H1 (cell line): ENCODE data around the gene RND3. TPM values are rescaled to one million over a fixed set of nuclear protein-coding genes. Genes with fewer than 3 reads are reported as not detected.

ENCODE experiments used
- CTCF ChIA-PET: fragments of 300-600 bp; sonication (Branson Sonifier 250); formaldehyde crosslinking; loops from one replicate; lab custom pipeline; 2021; ENCODE audit not compliant: partially characterized antibody; lab: Charles Lee
- POLR2A ChIA-PET: fragments of 300-600 bp; sonication (Branson Sonifier 250); formaldehyde crosslinking; loops from one replicate; lab custom pipeline; 2021; ENCODE audit warnings: inconsistent platforms; ENCODE audit not compliant: partially characterized antibody; lab: Charles Lee
- DNase-seq, 2 experiments: peaks; one replicate each; pipeline versions ENCODE4 v3.0.0 to v3.0.0-alpha.2; 2010 to 2022; ENCODE audit warnings: low spot score in 2 of 2, low read depth in 1 of 2, mixed read lengths in 1 of 2
- FAIRE-seq: peaks from 2 replicates; lab custom pipeline; 2011; peaks lifted over from hg19 to GRCh38; lab: Jason Lieb, UNC
- H2AFZ ChIP-seq: 2 replicates; pipeline ENCODE4 v1.8.1; 2012; ENCODE audit warnings: low read length, inconsistent platforms
- H2AK5ac ChIP-seq: 2 replicates; pipeline ENCODE4 v1.6.1; 2013; ENCODE audit warnings: low read depth, low read length
- H2BK120ac ChIP-seq: replicated peaks from 2 replicates; pipeline ENCODE3; 2013; ENCODE audit warnings: low read depth, low read length, inconsistent platforms
- H2BK12ac ChIP-seq: 2 replicates; pipeline ENCODE4 v1.6.1; 2013; ENCODE audit warnings: low read depth, low read length
- H2BK15ac ChIP-seq: 2 replicates; pipeline ENCODE4 v1.6.1; 2013; ENCODE audit warnings: low read length
- H2BK20ac ChIP-seq: 2 replicates; pipeline ENCODE4 v1.6.1; 2013; ENCODE audit warnings: low read length
- H2BK5ac ChIP-seq: 2 replicates; pipeline ENCODE4 v1.6.1; 2013; ENCODE audit warnings: low read depth, low read length
- H3K14ac ChIP-seq: 2 replicates; pipeline ENCODE4 v1.6.1; 2013; ENCODE audit warnings: inconsistent platforms; ENCODE audit not compliant: insufficient read length
- H3K18ac ChIP-seq: 2 replicates; pipeline ENCODE4 v1.6.1; 2013; ENCODE audit warnings: low read length; ENCODE audit errors: extremely low read depth
- H3K23ac ChIP-seq: 2 replicates; pipeline ENCODE4 v1.6.1; 2013; ENCODE audit warnings: inconsistent platforms; ENCODE audit not compliant: insufficient read length
- H3K23me2 ChIP-seq: 2 replicates; pipeline ENCODE4 v1.6.1; 2013; ENCODE audit warnings: low read depth, low read length
- H3K27ac ChIP-seq: 2 replicates; pipeline ENCODE4 v1.6.1; 2011; ENCODE audit warnings: low read depth, low read length, inconsistent platforms
- H3K27me3 ChIP-seq, 4 experiments: replicated peaks in 1 of 4; 1 replicate in 1 of 4; 2 replicates in 3 of 4; pipeline versions ENCODE4 v1.6.1 to v1.8.1; 2011 to 2013; ENCODE audit warnings: low read length in 3 of 4, mild to moderate bottlenecking in 3 of 4, inconsistent platforms in 2 of 4, mixed read lengths in 2 of 4, moderate library complexity in 1 of 4; ENCODE audit not compliant: control insufficient read depth in 3 of 4, insufficient read depth in 3 of 4; ENCODE audit errors: extremely low read depth in 1 of 4
- H3K36me3 ChIP-seq, 4 experiments: 2 replicates each; pipeline versions ENCODE4 v1.6.1 to v1.8.1; 2011 to 2013; ENCODE audit warnings: mild to moderate bottlenecking in 4 of 4, low read length in 3 of 4, moderate library complexity in 2 of 4, control low read depth in 1 of 4, inconsistent platforms in 1 of 4; ENCODE audit not compliant: insufficient read depth in 4 of 4, control insufficient read depth in 2 of 4
- H3K4ac ChIP-seq: replicated peaks from 2 replicates; pipeline ENCODE3; 2013; ENCODE audit warnings: low read length, low read depth, mixed read lengths, inconsistent platforms; ENCODE audit not compliant: insufficient read length
- H3K4me1 ChIP-seq, 4 experiments: replicated peaks in 1 of 4; 1 replicate in 1 of 4; 2 replicates in 3 of 4; pipeline versions ENCODE4 v1.6.1 to v1.8.1; 2011 to 2013; ENCODE audit warnings: low read length in 3 of 4, inconsistent platforms in 2 of 4, mixed read lengths in 1 of 4; ENCODE audit not compliant: insufficient read depth in 4 of 4, control insufficient read depth in 3 of 4
- H3K4me2 ChIP-seq, 2 experiments: 2 replicates each; pipeline versions ENCODE4 v1.6.1 to v1.8.1; 2011 to 2013; ENCODE audit warnings: low read depth in 2 of 2, low read length in 2 of 2, control low read depth in 1 of 2, inconsistent platforms in 1 of 2, mild to moderate bottlenecking in 1 of 2; ENCODE audit not compliant: insufficient read depth in 1 of 2
- H3K4me3 ChIP-seq, 4 experiments: fragments of 200-600, 300-600 bp in 1 of 4; sonication (generic), shearing (Covaris generic), sonication (Bioruptor Twin) in 1 of 4; 2 replicates each; pipeline versions ENCODE4 v1.5.1 to v1.8.1; 2011 to 2016; ENCODE audit warnings: low read length in 4 of 4, low read depth in 3 of 4, control low read depth in 2 of 4, inconsistent platforms in 2 of 4, mild to moderate bottlenecking in 2 of 4, mixed read lengths in 1 of 4, moderate library complexity in 1 of 4; ENCODE audit not compliant: insufficient read depth in 2 of 4; ENCODE audit errors: extremely low read depth in 1 of 4
- H3K56ac ChIP-seq: replicated peaks from 2 replicates; pipeline ENCODE3; 2013; ENCODE audit warnings: low read depth, mild to moderate bottlenecking, mixed read lengths, low read length, inconsistent platforms; ENCODE audit not compliant: insufficient read length
- H3K79me1 ChIP-seq: 2 replicates; pipeline ENCODE4 v1.6.1; 2013; ENCODE audit warnings: low read depth, low read length, control low read depth
- H3K79me2 ChIP-seq, 2 experiments: 2 replicates each; pipeline versions ENCODE4 v1.6.1 to v1.8.1; 2012 to 2013; ENCODE audit warnings: low read length in 2 of 2, mild to moderate bottlenecking in 2 of 2, inconsistent platforms in 1 of 2; ENCODE audit not compliant: insufficient read depth in 2 of 2, control insufficient read depth in 1 of 2
- H3K9ac ChIP-seq, 4 experiments: replicated peaks in 1 of 4; 1 replicate in 1 of 4; 2 replicates in 3 of 4; pipeline versions ENCODE4 v1.6.1 to v1.8.1; 2011 to 2013; ENCODE audit warnings: low read depth in 3 of 4, low read length in 3 of 4, control low read depth in 2 of 4, mild to moderate bottlenecking in 2 of 4, moderate library complexity in 2 of 4, inconsistent platforms in 1 of 4; ENCODE audit errors: extremely low read depth in 1 of 4
- H3K9me3 ChIP-seq, 2 experiments: 2 replicates each; pipeline versions ENCODE4 v1.6.1 to v1.8.1; 2012 to 2013; ENCODE audit warnings: mild to moderate bottlenecking in 2 of 2, moderate library complexity in 2 of 2, control low read depth in 1 of 2, inconsistent platforms in 1 of 2, low read depth in 1 of 2, low read length in 1 of 2, mixed read lengths in 1 of 2; ENCODE audit not compliant: insufficient read depth in 2 of 2
- H4K20me1 ChIP-seq, 2 experiments: replicated peaks in 1 of 2; 2 replicates each; pipeline versions ENCODE3 to v1.8.1; 2011 to 2013; ENCODE audit warnings: inconsistent platforms in 2 of 2, low read length in 2 of 2, mild to moderate bottlenecking in 1 of 2; ENCODE audit not compliant: insufficient read depth in 2 of 2, control insufficient read depth in 1 of 2
- H4K5ac ChIP-seq: 2 replicates; pipeline ENCODE4 v1.6.1; 2013; ENCODE audit warnings: low read length, low read depth, mixed read lengths, inconsistent platforms; ENCODE audit not compliant: insufficient read length
- H4K8ac ChIP-seq: 2 replicates; pipeline ENCODE4 v1.8.0; 2013; ENCODE audit warnings: mild to moderate bottlenecking, moderate library complexity, low read length, inconsistent platforms; ENCODE audit not compliant: insufficient read depth; ENCODE audit errors: extremely low read depth
- H4K91ac ChIP-seq: replicated peaks from 2 replicates; pipeline ENCODE3; 2013; ENCODE audit warnings: low read length, mixed read lengths, inconsistent platforms; ENCODE audit not compliant: insufficient read length
- ASH2L ChIP-seq: fragments of 200-600, 300-600 bp; sonication (generic); IDR thresholded peaks from one replicate; pipeline ENCODE4 v1.7.1; 2017; ENCODE audit warnings: low read length
- ATF2 ChIP-seq: IDR thresholded peaks from 2 replicates; pipeline ENCODE4 v1.6.1; 2012; ENCODE audit warnings: low read length, inconsistent platforms
- EP300 ChIP-seq, 2 experiments: IDR thresholded peaks; 1 replicate in 1 of 2; 2 replicates in 1 of 2; pipeline ENCODE4 v1.6.1; 2011 to 2012; ENCODE audit warnings: low read depth in 2 of 2, low read length in 2 of 2, mild to moderate bottlenecking in 2 of 2, borderline replicate concordance in 1 of 2, inconsistent platforms in 1 of 2, moderate library complexity in 1 of 2
- POLR2A ChIP-seq, 2 experiments: IDR thresholded peaks; 1 replicate in 1 of 2; 2 replicates in 1 of 2; pipeline ENCODE4 v1.6.1; 2011; ENCODE audit warnings: low read depth in 2 of 2, low read length in 2 of 2, mild to moderate bottlenecking in 2 of 2; ENCODE audit errors: control extremely low read depth in 1 of 2
- RXRA ChIP-seq: IDR thresholded peaks from 2 replicates; pipeline ENCODE4 v1.6.1; 2011; ENCODE audit warnings: low read depth, mild to moderate bottlenecking, low read length, moderate library complexity; ENCODE audit not compliant: insufficient read depth
- SAP30 ChIP-seq: fragments of 300-600 bp; sonication (generic); IDR thresholded peaks from 2 replicates; pipeline ENCODE4 v1.7.1; 2012; ENCODE audit warnings: low read length, moderate library complexity, mild to moderate bottlenecking, inconsistent platforms; ENCODE audit not compliant: insufficient read depth, insufficient replicate concordance
- SIN3A ChIP-seq, 2 experiments: IDR thresholded peaks in 1 of 2; conservative IDR thresholded peaks in 1 of 2; 2 replicates each; pipeline ENCODE4 v1.6.1; 2011 to 2012; ENCODE audit warnings: low read length in 2 of 2, improper control_type of control experiment in 1 of 2, low read depth in 1 of 2, mild to moderate bottlenecking in 1 of 2
- WGBS, 2 experiments: shearing (Covaris generic) in 1 of 2; methylation state at CpG; one replicate each; pipeline versions ENCODE4 v1.1.6 to v1.1.7; 2013 to 2015; ENCODE audit warnings: low lambda C conversion rate in 2 of 2, mixed read lengths in 2 of 2, inconsistent platforms in 1 of 2, low coverage in 1 of 2, missing lambda C conversion rate in 1 of 2; ENCODE audit not compliant: insufficient replicate concordance in 2 of 2, insufficient coverage in 1 of 2, insufficient read length in 1 of 2; ENCODE audit errors: extremely low coverage in 1 of 2, missing lambda C conversion rate in 1 of 2; 5-methylcytosine and 5-hydroxymethylcytosine counted together
- polyA plus RNA-seq, 7 experiments: library from polyadenylated mRNA; depleted of rRNA in 3 of 7; stranded (reverse) in 5 of 7; unstranded in 2 of 7; fragments of >200 nt in 5 of 7; fragments of 200-250 nt in 2 of 7; gene quantifications; 1 replicate in 5 of 7; 2 replicates in 1 of 7; 4 replicates in 1 of 7; pipeline versions ENCODE4 v1.2.1 to v1.2.3, GENCODE V29; 2011 to 2013; ENCODE audit warnings: missing spikeins in 2 of 7, mixed read lengths in 2 of 7
- total RNA-seq: library from RNA; stranded (reverse); fragmentation: NEBNext Ultra II Directional; extraction: Animal tissue kit (Norgen Biotek cat#: 25700); gene quantifications from 2 replicates; pipeline ENCODE4 v1.2.1, GENCODE V29; 2021

Gene RND3
- total and polyA plus RNA-seq, 2 of the 8 experiments (the other 6 are each of a cell fraction or from before 2014, with no cell fraction given) = 12.2 to 25.6 TPM

GRCh38 chr2:150486539-150487484 lies 655 bp downstream of the RND3 start:
- H2BK20ac ChIP-seq = no peak overlapping the region
- peaks cover 15 to 57% of the 10 kb centered on the region in 2 experiments for H3K79me2 ChIP-seq
- H2BK15ac ChIP-seq = no peak overlapping the region
- H2BK5ac ChIP-seq = 0 out of 2 replicates have a peak overlapping the region, but pooled peaks have one; percentile 46
- H4K5ac ChIP-seq = no peak overlapping the region
- WGBS, 2 experiments = 1% methylated on average over 45 of the region's 45 CpGs; no CpG with 5 or more reads in 1 of the 2 experiments
- H3K56ac ChIP-seq = peak overlapping the region; percentile 62
- peak overlapping the region; percentile 92 for H3K18ac ChIP-seq
- 0 out of 2 replicates have a peak overlapping the region, but pooled peaks have one; percentile 35 for H2AFZ ChIP-seq
- ChIA-PET CTCF (interaction anchor here (0.5 to 1.2 kb wide), 3 partner anchors 10 to 114 kb away, joined by 3 to 4 read pairs (median 4); no protein-coding TSS in a partner anchor), POLR2A (interaction anchor here (0.7 to 1.6 kb wide), 4 partner anchors 10 to 757 kb away, joined by 3 to 5 read pairs (median 3); no protein-coding TSS in a partner anchor)
- peaks cover 11% of the 10 kb centered on the region; the same call in 1 of the 2 replicates for H3K23me2 ChIP-seq
- H3K36me3 ChIP-seq = no peaks in the 10 kb centered on the region; a peak in 2 of 8 replicates
- no peak overlapping the region for H4K91ac ChIP-seq
- H2BK12ac ChIP-seq = no peak overlapping the region; the same call in 1 of the 2 replicates
- H3K4me2 ChIP-seq = peak overlapping the region; percentile 76 to 79
- peak overlapping the region; percentile 81; the same call in 1 of the 2 replicates for H4K8ac ChIP-seq
- H3K9ac ChIP-seq = peak overlapping the region; percentile 72 to 80 (median 77)
- no peak for FAIRE-seq
- H3K79me1 ChIP-seq = no peaks in the 10 kb centered on the region
- H3K27me3 ChIP-seq = peaks cover 0 to 2% (median 0%) of the 10 kb centered on the region in 4 experiments; a peak in 1 of 7 replicates
- H3K23ac ChIP-seq = no peak overlapping the region
- no peak overlapping the region for H3K14ac ChIP-seq
- peaks cover 4 to 10% (median 9%) of the 10 kb centered on the region in 4 experiments; a peak in 5 of 7 replicates for H3K4me1 ChIP-seq
- H2BK120ac ChIP-seq = no peak overlapping the region
- H4K20me1 ChIP-seq = peaks cover 19 to 22% of the 10 kb centered on the region in 2 experiments
- peak in 1 of 2 experiments; percentile 62 for DNase-seq
- no peak overlapping the region for H3K27ac ChIP-seq
- H3K4me3 ChIP-seq = peak overlapping the region; percentile 69 to 98 (median 82)
- no peaks in the 10 kb centered on the region for H3K9me3 ChIP-seq
- H3K4ac ChIP-seq = peak overlapping the region; percentile 48
- H2AK5ac ChIP-seq = no peak overlapping the region
- no peak for TF ChIP-seq ATF2
- TF ChIP-seq SAP30 = no peak
- 0 out of 4 replicates have a peak, but pooled peaks of 1 of the 2 experiments have one; percentile 17 for TF ChIP-seq SIN3A (conservative IDR thresholded peaks at IDR 0.05 in 1 of 2, IDR thresholded peaks at IDR 0.05 in 1 of 2; ENCODE audit: low read depth in 1 of 2, low read length in 2 of 2)
- TF ChIP-seq EP300 (IDR thresholded peaks at IDR 0.05; ENCODE audit: borderline replicate concordance in 1 of 2, low read depth in 2 of 2, low read length in 2 of 2) = no peak
- no peak for TF ChIP-seq RXRA
- TF ChIP-seq POLR2A (IDR thresholded peaks at IDR 0.05; ENCODE audit: control extremely low read depth in 1 of 2, low read depth in 2 of 2, low read length in 2 of 2) = peak in 1 of 2 experiments; percentile 18; a peak in 1 of 3 replicates
- TF ChIP-seq ASH2L = peak; percentile 32
